HepG2 (cell line): ENCODE measurements around the gene CORO7. TPM values are rescaled to one million over a fixed set of nuclear protein-coding genes. Genes with fewer than 3 reads are reported as not detected.
A peak's percentile ranks its signal among the peaks of the same experiment; 100 is the strongest.

Experiments
- CREB1 ChIP-seq, 2 experiments: fragments of 450-650 bp in 1 of 2; IDR thresholded peaks; 2 replicates each; pipeline ENCODE4 v1.6.1; 2016 to 2017; ENCODE audit warnings: control low read depth in 1 of 2, mild to moderate bottlenecking in 1 of 2, missing compliant biosample characterization in 1 of 2, missing genetic modification characterization in 1 of 2
- E2F1 ChIP-seq: sonication (generic); formaldehyde crosslinking; IDR thresholded peaks from 2 replicates; pipeline ENCODE4 v1.5.0; 2020; ENCODE audit warnings: missing genetic modification reagents
- GATAD2A ChIP-seq: IDR thresholded peaks from 2 replicates; pipeline ENCODE4 v1.6.1; 2016
- NFYC ChIP-seq: IDR thresholded peaks from 2 replicates; pipeline ENCODE4 v1.6.1; 2016; ENCODE audit warnings: missing genetic modification reagents, missing compliant biosample characterization
- THRA ChIP-seq: sonication (generic); formaldehyde crosslinking; IDR thresholded peaks from 2 replicates; pipeline ENCODE4 v1.4.0; 2020; ENCODE audit warnings: missing genetic modification reagents, borderline replicate concordance
- ZBTB40 ChIP-seq, 2 experiments: fragments of 450-650 bp in 1 of 2; sonication (generic) in 1 of 2; formaldehyde crosslinking in 1 of 2; IDR thresholded peaks; 2 replicates each; pipeline versions ENCODE4 v1.6.1 to v1.8.0; 2016 to 2022; ENCODE audit warnings: antibody characterized with exemption in 1 of 2, mild to moderate bottlenecking in 1 of 2, missing genetic modification reagents in 1 of 2
- ZBTB46 ChIP-seq: sonication (generic); formaldehyde crosslinking; IDR thresholded peaks from 2 replicates; pipeline ENCODE4 v1.4.0; 2020; ENCODE audit warnings: mild to moderate bottlenecking, missing genetic modification reagents, borderline replicate concordance
- ZBTB7A ChIP-seq: sonication (generic); formaldehyde crosslinking; IDR thresholded peaks from 2 replicates; pipeline ENCODE4 v1.8.0; 2022; ENCODE audit warnings: mild to moderate bottlenecking, missing genetic modification reagents
- ZFP36L2 ChIP-seq: sonication (generic); formaldehyde crosslinking; IDR thresholded peaks from 2 replicates; pipeline ENCODE4 v1.4.0; 2020; ENCODE audit warnings: missing genetic modification reagents
- ZNF101 ChIP-seq: sonication (generic); formaldehyde crosslinking; IDR thresholded peaks from 2 replicates; pipeline ENCODE4 v1.4.0; 2020; ENCODE audit warnings: mild to moderate bottlenecking, low read depth, missing genetic modification reagents, borderline replicate concordance
- ZNF414 ChIP-seq: sonication (generic); formaldehyde crosslinking; IDR thresholded peaks from 2 replicates; pipeline ENCODE4 v1.5.0; 2020; ENCODE audit warnings: missing genetic modification reagents
- polyA plus RNA-seq, 8 experiments: library from polyadenylated mRNA; depleted of rRNA in 3 of 8; stranded (reverse) in 7 of 8; unstranded in 1 of 8; fragments of >200 nt; fragmentation: Illumina TruSeq in 4 of 8; extraction: Trizol in 4 of 8; gene quantifications; 2 replicates each; pipeline versions ENCODE4 v1.2.1 to v1.2.3, GENCODE V29; 2011 to 2016; ENCODE audit warnings: low read depth in 4 of 8, missing spikeins in 1 of 8, mixed read lengths in 1 of 8; ENCODE audit not compliant: insufficient read depth in 1 of 8
- total RNA-seq, 5 experiments: library from RNA; depleted of rRNA; stranded (reverse); fragments of >200 nt; fragmentation: Illumina TruSeq; extraction: Trizol; gene quantifications; 2 replicates each; pipeline ENCODE4 v1.2.3, GENCODE V29; 2016; ENCODE audit warnings: low read depth in 1 of 5

Gene CORO7
- total and polyA plus RNA-seq, 2 of the 13 experiments (the other 11 are each of a cell fraction or from before 2014, with no cell fraction given) = 9.9 to 14.3 TPM

- TF ChIP-seq ZNF101 (CRISPR knock-in tag) (no peak), ZBTB40 (IDR thresholded peaks at IDR 0.05) (no peak), ZBTB40 (CRISPR knock-in tag; IDR thresholded peaks at IDR 0.05) (0 out of 2 replicates have a peak, but pooled peaks have one; percentile 27), ZBTB46 (CRISPR knock-in tag) (0 out of 2 replicates have a peak, but pooled peaks have one; percentile 63), CREB1 (IDR thresholded peaks at IDR 0.05) (no peak), CREB1 (CRISPR knock-in tag; IDR thresholded peaks at IDR 0.05) (no peak), THRA (CRISPR knock-in tag) (no peak), ZNF414 (CRISPR knock-in tag) (no peak), NFYC (CRISPR knock-in tag) (no peak), GATAD2A (CRISPR knock-in tag) (no peak), ZBTB7A (no peak), ZFP36L2 (CRISPR knock-in tag) (no peak), E2F1 (CRISPR knock-in tag) (no peak)
Observed at GRCh38 chr16:4402439-4403132, 13.8 kb downstream of the CORO7 start (continued).
